ENCODE data around the gene ATP8B4. TPM values are rescaled to one million over a fixed set of nuclear protein-coding genes. Genes with fewer than 3 reads are reported as not detected.

ATP8B4 gene
- total RNA-seq, 1 experiment from 2014 or later, result not detected

GRCh38 chr15:50057196-50057595 lies 61.8 kb downstream of the ATP8B4 start:
- BruUV-seq (replicated peaks), result no TSS peak
- no peak for TF ChIP-seq CTCF (conservative IDR thresholded peaks at IDR 0.05; ENCODE audit: low read depth, low read length)
- TF ChIP-seq EZH2phosphoT487 (IDR thresholded peaks at IDR 0.05; ENCODE audit: borderline replicate concordance, low read length), result no peak
- no peak for TF ChIP-seq EZH2 (IDR thresholded peaks at IDR 0.05; ENCODE audit: low read length, unreplicated experiment)
- no peaks in the 10 kb centered on the region for H3K79me2 ChIP-seq (ENCODE audit: low read length)
- H4K20me1 ChIP-seq (ENCODE audit: low read length), result no peaks in the 10 kb centered on the region
- H3K4me1 ChIP-seq (ENCODE audit: insufficient read depth, low read length), result peaks cover 2% of the 10 kb centered on the region; the same call in 1 of the 2 replicates
- no peaks in the 10 kb centered on the region for H3F3A ChIP-seq (ENCODE audit: low read length, unreplicated experiment)
- ChIA-PET CTCF (no interaction called here), POLR2A (ENCODE audit: unreplicated experiment) (no interaction called here)
- H3K9me3 ChIP-seq (ENCODE audit: low read length), result no peaks in the 10 kb centered on the region
- no peak overlapping the region for H3K9ac ChIP-seq (ENCODE audit: low read length)
- ATAC-seq (no peak), DNase-seq (no peak)
- H3K27me3 ChIP-seq (ENCODE audit: low read length), result no peaks in the 10 kb centered on the region
- no peak overlapping the region for H3K4me2 ChIP-seq (ENCODE audit: low read length)
- no peak overlapping the region for H3K4me3 ChIP-seq (ENCODE audit: low read length)
- H3K27ac ChIP-seq (ENCODE audit: low read length), result no peak overlapping the region
- no peak overlapping the region for H2AFZ ChIP-seq (ENCODE audit: low read length)
- intact Hi-C loops (cut with micrococcal nuclease), result no loop called here
- no peaks in the 10 kb centered on the region for H3K36me3 ChIP-seq (ENCODE audit: low read depth, low read length)
- H3K9me2 ChIP-seq (replicated peaks; ENCODE audit: low read length), result no peaks in the 10 kb centered on the region

GRCh38 chr15:50055750-50056157 lies 63.3 kb downstream of the ATP8B4 start:
- no peak for DNase-seq
- BruUV-seq (replicated peaks), result no TSS peak
- POLR2A ChIA-PET (ENCODE audit: unreplicated experiment), result no interaction called here
- no peaks in the 10 kb centered on the region for H3K9me3 ChIP-seq (ENCODE audit: low read length)
- no peak overlapping the region for H3K4me2 ChIP-seq (ENCODE audit: low read length)
- CTCF ChIA-PET, result no interaction called here
- H3F3A ChIP-seq (ENCODE audit: low read length, unreplicated experiment), result no peaks in the 10 kb centered on the region
- no peak overlapping the region for H3K27ac ChIP-seq (ENCODE audit: low read length)
- no peak overlapping the region for H2AFZ ChIP-seq (ENCODE audit: low read length)
- H4K20me1 ChIP-seq (ENCODE audit: low read length), result no peaks in the 10 kb centered on the region
- no peaks in the 10 kb centered on the region for H3K79me2 ChIP-seq (ENCODE audit: low read length)
- intact Hi-C loops (cut with micrococcal nuclease), result no loop called here
- H3K9ac ChIP-seq (ENCODE audit: low read length), result no peak overlapping the region
- H3K9me2 ChIP-seq (replicated peaks; ENCODE audit: low read length), result no peaks in the 10 kb centered on the region
- H3K4me1 ChIP-seq (ENCODE audit: insufficient read depth, low read length), result peaks cover 14% of the 10 kb centered on the region
- no peak for TF ChIP-seq EZH2 (IDR thresholded peaks at IDR 0.05; ENCODE audit: low read length, unreplicated experiment)
- TF ChIP-seq EZH2phosphoT487 (IDR thresholded peaks at IDR 0.05; ENCODE audit: borderline replicate concordance, low read length), result no peak
- TF ChIP-seq CTCF (conservative IDR thresholded peaks at IDR 0.05; ENCODE audit: low read depth, low read length), result no peak
- H3K36me3 ChIP-seq (ENCODE audit: low read depth, low read length), result no peaks in the 10 kb centered on the region
- H3K27me3 ChIP-seq (ENCODE audit: low read length), result no peaks in the 10 kb centered on the region
- ATAC-seq, result no peak
- H3K4me3 ChIP-seq (ENCODE audit: low read length), result no peak overlapping the region

- no peaks in the 10 kb centered on the region for H3K36me3 ChIP-seq (ENCODE audit: low read depth, low read length)
- no peak overlapping the region for H3K4me3 ChIP-seq (ENCODE audit: low read length)
- TF ChIP-seq EZH2 (IDR thresholded peaks at IDR 0.05; ENCODE audit: low read length, unreplicated experiment) (no peak), EZH2phosphoT487 (IDR thresholded peaks at IDR 0.05; ENCODE audit: borderline replicate concordance, low read length) (no peak), CTCF (conservative IDR thresholded peaks at IDR 0.05; ENCODE audit: low read depth, low read length) (no peak)
- H2AFZ ChIP-seq (ENCODE audit: low read length), result no peak overlapping the region
- H3K27me3 ChIP-seq (ENCODE audit: low read length), result no peaks in the 10 kb centered on the region
- no peaks in the 10 kb centered on the region for H3K79me2 ChIP-seq (ENCODE audit: low read length)
- no peaks in the 10 kb centered on the region for H4K20me1 ChIP-seq (ENCODE audit: low read length)
- intact Hi-C loops (cut with micrococcal nuclease), result no loop called here
- no peak for DNase-seq
- H3K9me3 ChIP-seq (ENCODE audit: low read length), result no peaks in the 10 kb centered on the region
- ATAC-seq, result no peak
- no peak overlapping the region for H3K4me2 ChIP-seq (ENCODE audit: low read length)
- no peaks in the 10 kb centered on the region for H3F3A ChIP-seq (ENCODE audit: low read length, unreplicated experiment)
- no peak overlapping the region for H3K27ac ChIP-seq (ENCODE audit: low read length)
- BruUV-seq (replicated peaks), result no TSS peak
- CTCF ChIA-PET, result no interaction called here
- H3K4me1 ChIP-seq (ENCODE audit: insufficient read depth, low read length), result peaks cover 14% of the 10 kb centered on the region
- no peak overlapping the region for H3K9ac ChIP-seq (ENCODE audit: low read length)
- POLR2A ChIA-PET (ENCODE audit: unreplicated experiment), result no interaction called here
- H3K9me2 ChIP-seq (replicated peaks; ENCODE audit: low read length), result no peaks in the 10 kb centered on the region
Measured at GRCh38 chr15:50055332-50055731, 63.7 kb downstream of the ATP8B4 start.

All from PC-3 (cell line).